Prostate gland (tissue), 2 donors: ENCODE measurements around the gene ARMCX4. TPM values are rescaled to one million over a fixed set of nuclear protein-coding genes. Genes with fewer than 3 reads are reported as not detected.

Experiments used
- DNase-seq: peaks from one replicate; pipeline ENCODE4 v3.0.0-alpha.2; 2019; ENCODE audit warnings: low spot score
- H3K27ac ChIP-seq, 2 donors: fragments of 200-600 bp; sonication (generic); 2 replicates each; pipeline ENCODE4 v1.5.1; 2017 to 2019
- H3K27me3 ChIP-seq: fragments of 200-600 bp; sonication (generic); replicated peaks from 2 replicates; pipeline ENCODE4 v1.5.1; 2019; ENCODE audit not compliant: insufficient read depth
- H3K36me3 ChIP-seq, 2 donors: fragments of 200-600 bp; sonication (generic); 1 replicate in 1 of 2; 2 replicates in 1 of 2; pipeline versions ENCODE4 v1.5.1 to v1.8.1; 2017 to 2019
- H3K4me1 ChIP-seq: fragments of 200-600 bp; sonication (generic); replicated peaks from 2 replicates; pipeline ENCODE4 v1.5.1; 2019
- H3K4me3 ChIP-seq, 2 donors: fragments of 200-600 bp; sonication (generic); 2 replicates each; pipeline ENCODE4 v1.5.1; 2017 to 2019
- H3K9me3 ChIP-seq: fragments of 200-600 bp; sonication (generic); 2 replicates; pipeline ENCODE4 v1.5.1; 2017
- POLR2A ChIP-seq: fragments of 450-650 bp; IDR thresholded peaks from one replicate; pipeline ENCODE4 v1.6.1; 2016; ENCODE audit warnings: antibody characterized with exemption, mild to moderate bottlenecking
- POLR2AphosphoS5 ChIP-seq: sonication (generic); formaldehyde crosslinking; IDR thresholded peaks from one replicate; pipeline ENCODE4 v1.6.1; 2017; ENCODE audit warnings: antibody characterized with exemption
- WGBS: methylation state at CpG from one replicate; pipeline ENCODE4 v1.1.5; 2018; 5-methylcytosine and 5-hydroxymethylcytosine counted together
- intact Hi-C: fragments of 100-400 bp; cut with DNase I; formaldehyde crosslinking; loops from one replicate; pipeline ENCODE4 v1.14.2; 2022
- total RNA-seq, 2 donors: library from RNA; depleted of rRNA; stranded (reverse); fragments of >200 nt; gene quantifications; one replicate each; pipeline ENCODE4 v1.1.0, GENCODE V29; 2016
- TF ChIP-seq, protein P1 (sequence below), 4 experiments: fragments of 200-600 bp in 2 of 4; fragments of 450-650 bp in 2 of 4; sonication (generic) in 2 of 4; IDR thresholded peaks; 1 replicate in 3 of 4; 2 replicates in 1 of 4; pipeline ENCODE4 v1.5.1; 2016 to 2019; ENCODE audit warnings: antibody characterized with exemption in 4 of 4, mild to moderate bottlenecking in 2 of 4, moderate library complexity in 2 of 4

ARMCX4 gene
- total RNA-seq, 2 donors from 2014 or later, result 13.8 to 16.6 TPM

- Histone ChIP-seq H3K27ac (no peak overlapping the region), H3K9me3 (no peaks in the 10 kb centered on the region), H3K27me3 (no peaks in the 10 kb centered on the region), H3K4me3 (no peak overlapping the region), H3K36me3 (no peaks in the 10 kb centered on the region), H3K4me1 (no peaks in the 10 kb centered on the region)
- 22% methylated on average over 3 of the region's 3 CpGs for WGBS
- intact Hi-C loops, result no loop called here
- DNase-seq, result no peak
- peak; percentile 11 for TF ChIP-seq POLR2AphosphoS5
- TF ChIP-seq, protein P1, sequence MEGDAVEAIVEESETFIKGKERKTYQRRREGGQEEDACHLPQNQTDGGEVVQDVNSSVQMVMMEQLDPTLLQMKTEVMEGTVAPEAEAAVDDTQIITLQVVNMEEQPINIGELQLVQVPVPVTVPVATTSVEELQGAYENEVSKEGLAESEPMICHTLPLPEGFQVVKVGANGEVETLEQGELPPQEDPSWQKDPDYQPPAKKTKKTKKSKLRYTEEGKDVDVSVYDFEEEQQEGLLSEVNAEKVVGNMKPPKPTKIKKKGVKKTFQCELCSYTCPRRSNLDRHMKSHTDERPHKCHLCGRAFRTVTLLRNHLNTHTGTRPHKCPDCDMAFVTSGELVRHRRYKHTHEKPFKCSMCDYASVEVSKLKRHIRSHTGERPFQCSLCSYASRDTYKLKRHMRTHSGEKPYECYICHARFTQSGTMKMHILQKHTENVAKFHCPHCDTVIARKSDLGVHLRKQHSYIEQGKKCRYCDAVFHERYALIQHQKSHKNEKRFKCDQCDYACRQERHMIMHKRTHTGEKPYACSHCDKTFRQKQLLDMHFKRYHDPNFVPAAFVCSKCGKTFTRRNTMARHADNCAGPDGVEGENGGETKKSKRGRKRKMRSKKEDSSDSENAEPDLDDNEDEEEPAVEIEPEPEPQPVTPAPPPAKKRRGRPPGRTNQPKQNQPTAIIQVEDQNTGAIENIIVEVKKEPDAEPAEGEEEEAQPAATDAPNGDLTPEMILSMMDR (IDR thresholded peaks at IDR 0.05), result no peak
These were observed 33.2 kb upstream of the ARMCX4 start for GRCh38 chrX:101452056-101452455.

GRCh38 chrX:101460669-101461068, 24.6 kb upstream of the ARMCX4 start:
- no peaks in the 10 kb centered on the region for H3K9me3 ChIP-seq
- DNase-seq, result no peak
- no peak overlapping the region for H3K27ac ChIP-seq
- no peaks in the 10 kb centered on the region for H3K36me3 ChIP-seq
- TF ChIP-seq, protein P1 (IDR thresholded peaks at IDR 0.05), result no peak
- TF ChIP-seq POLR2AphosphoS5, result no peak
- TF ChIP-seq POLR2A, result no peak
- intact Hi-C loops, result no loop called here
- H3K27me3 ChIP-seq, result no peaks in the 10 kb centered on the region
- H3K4me1 ChIP-seq, result no peaks in the 10 kb centered on the region
- no peak overlapping the region for H3K4me3 ChIP-seq
- WGBS, result 100% methylated on average over 1 of the region's 1 CpG

DNA sequence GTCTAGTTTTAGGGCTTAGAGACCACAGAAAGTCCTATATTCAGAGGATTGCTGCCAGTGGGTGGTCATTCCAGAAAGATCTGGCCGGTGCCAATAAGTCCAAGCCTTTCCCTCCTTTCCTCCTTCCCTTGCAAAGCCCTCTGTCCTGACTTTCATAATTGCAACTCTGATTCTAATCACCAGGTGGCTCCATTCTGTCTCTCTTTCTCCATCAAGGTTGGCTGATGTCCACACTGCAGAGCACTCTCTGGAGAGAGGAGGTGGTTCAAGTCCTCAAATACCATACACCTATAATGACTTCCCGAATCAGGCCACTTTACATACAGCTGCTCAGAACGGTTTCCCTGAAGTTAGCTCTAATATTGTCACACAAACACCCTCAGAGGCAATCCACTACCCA, 22.4 kb upstream of the ARMCX4 start:
- peak; percentile 4 for DNase-seq
- no peaks in the 10 kb centered on the region for H3K27me3 ChIP-seq
- 77% methylated on average over 3 of the region's 3 CpGs for WGBS
- no peak overlapping the region for H3K27ac ChIP-seq
- no peaks in the 10 kb centered on the region for H3K9me3 ChIP-seq
- intact Hi-C loops, result no loop called here
- no peaks in the 10 kb centered on the region for H3K4me1 ChIP-seq
- TF ChIP-seq POLR2A, result no peak
- TF ChIP-seq, protein P1 (IDR thresholded peaks at IDR 0.05), result peak in 1 of 4 experiments; percentile 14
- no peaks in the 10 kb centered on the region for H3K36me3 ChIP-seq
- H3K4me3 ChIP-seq, result no peak overlapping the region

GRCh38 chrX:101478366-101478765, 6.9 kb upstream of the ARMCX4 start:
- intact Hi-C loops, result no loop called here
- Histone ChIP-seq H3K4me1 (no peaks in the 10 kb centered on the region), H3K36me3 (no peaks in the 10 kb centered on the region), H3K27me3 (no peaks in the 10 kb centered on the region), H3K4me3 (no peak overlapping the region), H3K9me3 (no peaks in the 10 kb centered on the region), H3K27ac (no peak overlapping the region)
- WGBS, result 69% methylated on average over 2 of the region's 2 CpGs
- no peak for TF ChIP-seq POLR2A
- TF ChIP-seq POLR2AphosphoS5, result no peak
- TF ChIP-seq, protein P1 (IDR thresholded peaks at IDR 0.05), result no peak
- no peak for DNase-seq

DNA sequence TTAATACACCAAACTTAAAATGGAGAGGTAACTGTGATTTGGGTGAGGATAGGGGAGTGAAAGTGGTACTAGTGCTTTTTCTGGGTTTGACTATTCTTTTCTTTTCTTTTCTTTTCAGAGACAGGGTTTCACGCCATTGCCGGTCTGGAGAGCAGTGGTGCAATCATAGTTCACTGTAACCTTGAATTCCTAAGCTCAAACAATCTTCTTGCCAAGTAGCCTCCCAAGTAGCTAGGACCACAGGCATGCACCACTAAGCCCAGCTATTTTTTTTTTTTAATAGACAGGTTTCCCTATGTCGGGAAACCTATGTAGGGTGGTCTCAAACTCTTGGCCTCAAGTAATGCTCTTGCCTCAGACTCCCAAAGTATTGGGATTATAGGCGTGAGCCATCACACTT, 3.0 kb upstream of the ARMCX4 start:
- no peak for DNase-seq
- TF ChIP-seq POLR2A, result no peak
- TF ChIP-seq, protein P1 (IDR thresholded peaks at IDR 0.05), result no peak
- TF ChIP-seq POLR2AphosphoS5, result no peak
- Histone ChIP-seq H3K27ac (no peak overlapping the region), H3K9me3 (no peaks in the 10 kb centered on the region), H3K4me3 (no peak overlapping the region), H3K4me1 (no peaks in the 10 kb centered on the region), H3K36me3 (no peaks in the 10 kb centered on the region), H3K27me3 (no peaks in the 10 kb centered on the region)
- WGBS, result 96% methylated on average over 4 of the region's 4 CpGs
- intact Hi-C loops, result no loop called here
